GM18502 (cell line): Measurements from ENCODE around the gene TNFAIP8L1.

Source experiments
- ATAC-seq: cut with Tn5 transposase; IDR thresholded peaks from one replicate; pipeline ENCODE4 v1.9.1; 2021; ENCODE audit warnings: mild to moderate bottlenecking; ENCODE audit not compliant: unreplicated experiment, poor library complexity

Gene TNFAIP8L1

GRCh38 chr19:4645718-4646117, 6.4 kb downstream of the TNFAIP8L1 start:
- no peak for ATAC-seq

GRCh38 chr19:4647676-4648644, 8.6 kb downstream of the TNFAIP8L1 start:
- no peak for ATAC-seq

- no peak for ATAC-seq
These were observed 10.2 kb downstream of the TNFAIP8L1 start for GRCh38 chr19:4649392-4650047.

DNA sequence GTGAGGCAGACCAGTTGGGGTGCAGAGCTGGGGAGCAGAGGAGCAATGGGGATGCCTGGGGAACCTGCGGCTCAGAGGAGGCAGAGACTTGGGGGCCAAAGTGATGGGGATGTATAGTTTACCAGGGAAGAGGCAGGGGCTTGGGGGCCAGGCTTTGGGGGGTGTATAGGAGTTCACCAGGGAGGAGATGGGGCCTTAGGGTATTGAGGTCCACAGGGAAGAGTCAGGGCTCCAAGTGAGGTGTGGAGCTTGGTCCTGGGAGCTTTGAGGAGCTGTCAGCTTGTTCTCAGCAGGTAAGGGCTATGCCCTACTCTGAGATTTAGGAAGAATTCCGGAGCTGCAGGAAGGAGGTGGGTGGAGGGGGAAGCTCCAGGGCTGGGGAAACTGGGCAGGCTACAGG, 10.8 kb downstream of the TNFAIP8L1 start:
- ATAC-seq: no peak

GRCh38 chr19:4652075-4652474, 12.8 kb downstream of the TNFAIP8L1 start:
- no peak for ATAC-seq

DNA sequence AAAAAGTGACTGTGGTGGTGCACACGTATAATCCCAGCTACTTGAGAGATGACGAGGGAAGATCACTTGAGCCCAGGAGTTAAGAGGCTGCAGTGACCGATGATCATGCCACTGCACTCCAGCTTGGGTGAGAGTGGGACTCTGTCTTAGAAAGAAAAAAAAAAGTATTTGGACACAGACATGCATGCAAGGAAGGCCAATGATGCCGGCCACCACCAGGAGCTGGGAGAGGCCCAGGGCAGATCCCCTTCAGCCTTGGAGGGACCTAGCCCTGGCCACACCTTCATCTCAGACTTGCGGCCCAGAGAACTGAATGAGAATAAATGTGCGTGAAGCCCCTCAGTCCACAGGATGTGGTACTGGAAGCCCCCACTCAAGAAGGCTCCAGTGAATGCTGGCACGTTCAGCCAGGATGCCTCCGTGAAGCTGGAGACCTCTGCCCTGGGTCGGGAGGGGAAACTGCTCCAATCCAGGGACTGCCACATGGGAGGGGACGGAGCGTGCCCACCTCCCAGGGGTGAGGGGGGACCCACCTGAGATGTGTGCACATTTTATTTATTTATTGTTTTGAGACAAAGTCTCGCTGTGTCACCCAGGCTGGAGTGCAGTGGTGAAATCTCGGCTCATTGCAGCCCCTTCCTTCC, 14.6 kb downstream of the TNFAIP8L1 start:
- no peak for ATAC-seq

- no peak for ATAC-seq
These were observed 15.4 kb downstream of the TNFAIP8L1 start for GRCh38 chr19:4654437-4655361.

DNA sequence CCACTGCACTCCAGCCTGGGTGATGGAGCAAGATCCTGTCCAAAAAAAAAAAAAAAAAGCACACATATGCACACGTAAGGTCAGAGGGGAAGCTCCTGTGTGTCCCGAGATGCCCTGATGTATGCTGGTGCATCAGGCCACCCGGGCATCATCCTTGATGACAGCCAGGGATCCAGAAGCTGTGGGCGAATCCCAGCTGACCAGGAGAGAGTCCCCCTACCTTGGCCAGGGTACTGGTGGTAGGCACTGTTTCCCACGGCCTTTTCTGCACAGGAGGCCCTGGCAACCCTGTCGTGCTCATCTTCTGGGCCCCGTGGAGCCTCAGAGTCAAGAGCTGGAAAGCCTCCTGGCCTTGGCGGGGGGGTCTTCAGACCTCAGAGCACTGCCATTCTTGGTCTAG, 16.8 kb downstream of the TNFAIP8L1 start:
- ATAC-seq: no peak

DNA sequence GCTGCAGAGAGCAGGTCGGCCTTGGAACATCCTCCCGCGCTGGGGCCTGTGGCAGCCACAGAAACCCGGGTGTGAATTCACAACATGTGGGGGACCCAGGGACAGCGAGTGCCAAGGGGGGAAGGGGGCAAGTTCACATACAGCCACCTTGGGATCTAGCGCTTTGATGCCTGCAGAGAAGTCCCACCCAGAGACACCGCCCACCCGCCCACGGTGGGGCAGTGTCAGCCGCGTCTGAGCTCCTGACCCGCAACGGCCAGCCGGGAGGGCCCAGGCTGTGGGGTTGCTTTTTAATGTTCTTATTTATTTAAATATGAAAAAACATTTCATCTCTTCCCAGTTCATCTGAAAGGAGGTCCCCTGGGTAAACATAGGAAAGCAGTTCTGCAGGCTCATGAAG, 17.9 kb downstream of the TNFAIP8L1 start:
- ATAC-seq: no peak

DNA sequence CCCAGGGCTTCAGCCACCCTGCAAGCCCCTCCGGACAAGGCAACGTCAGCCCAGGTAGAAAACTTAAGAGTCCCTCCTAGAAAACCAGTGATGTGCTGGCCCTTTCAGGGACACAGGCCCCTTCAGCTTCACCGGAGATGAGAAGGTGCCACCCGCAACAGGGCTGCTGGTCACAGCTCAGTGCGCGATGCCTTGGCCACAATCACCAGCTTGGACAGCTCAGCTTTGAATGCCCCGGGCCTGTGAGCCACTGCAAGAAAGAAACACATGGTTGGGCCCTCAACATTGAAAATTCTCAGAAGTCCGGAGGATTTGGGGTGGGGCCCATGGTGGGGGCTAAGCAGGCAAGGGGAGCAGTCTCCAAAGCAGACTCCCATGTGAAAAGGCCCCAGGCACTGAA, 18.5 kb downstream of the TNFAIP8L1 start:
- ATAC-seq: no peak

GRCh38 chr19:4660181-4660791, 21.0 kb downstream of the TNFAIP8L1 start:
- ATAC-seq: no peak

DNA sequence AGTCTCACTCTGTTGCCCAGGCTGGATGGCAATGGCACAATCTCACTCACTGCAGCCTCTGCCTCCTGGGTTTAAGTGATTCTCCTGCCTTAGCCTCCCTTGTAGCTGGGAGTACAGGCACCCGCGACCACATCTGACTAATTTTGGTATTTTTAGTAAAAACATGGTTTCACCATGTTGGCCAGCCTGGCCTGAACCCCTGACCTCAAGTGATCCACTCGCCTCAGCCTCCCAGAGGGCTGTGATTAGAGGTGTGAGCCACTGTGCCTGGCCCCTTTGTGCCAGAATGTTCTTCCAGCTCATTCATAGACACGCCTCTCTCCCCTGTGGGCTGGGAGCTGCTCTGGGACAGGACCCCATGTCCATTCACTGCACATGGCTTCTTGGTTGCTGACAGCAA, 21.7 kb downstream of the TNFAIP8L1 start:
- ATAC-seq: no peak

- ATAC-seq: no peak
These were observed 22.8 kb downstream of the TNFAIP8L1 start for GRCh38 chr19:4662020-4662695.

DNA sequence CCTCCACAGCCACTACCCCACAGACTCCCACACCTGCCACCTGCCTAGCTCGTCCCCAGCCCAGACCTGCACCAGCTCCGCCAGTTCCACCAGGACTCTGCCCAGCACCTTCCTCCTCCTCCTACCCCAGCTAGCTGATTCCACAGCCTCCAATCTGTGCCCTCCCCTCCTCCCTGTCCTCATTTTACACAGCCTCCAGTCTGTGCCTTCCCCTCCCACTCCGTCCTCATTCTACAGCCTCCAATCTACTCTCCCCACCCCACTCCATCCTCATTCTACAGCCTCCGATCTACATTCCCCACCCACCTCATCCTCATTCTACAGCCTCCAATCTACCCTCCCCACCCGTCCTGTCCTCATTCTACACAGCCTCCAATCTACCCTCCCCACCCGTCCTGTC, 23.5 kb downstream of the TNFAIP8L1 start:
- no peak for ATAC-seq

- no peak for ATAC-seq
These were observed 25.3 kb downstream of the TNFAIP8L1 start for GRCh38 chr19:4664642-4665041.

GRCh38 chr19:4669723-4670480, 30.6 kb downstream of the TNFAIP8L1 start, which contains the start of gene MYDGF:
Gene MYDGF, minus strand, starts transcription at chr19:4670342. Its CDS starts 8 bp downstream, at chr19:4670334.
- peak; percentile 87 for ATAC-seq

GRCh38 chr19:4671185-4671851, 32.0 kb downstream of the TNFAIP8L1 start:
- ATAC-seq: no peak

DNA sequence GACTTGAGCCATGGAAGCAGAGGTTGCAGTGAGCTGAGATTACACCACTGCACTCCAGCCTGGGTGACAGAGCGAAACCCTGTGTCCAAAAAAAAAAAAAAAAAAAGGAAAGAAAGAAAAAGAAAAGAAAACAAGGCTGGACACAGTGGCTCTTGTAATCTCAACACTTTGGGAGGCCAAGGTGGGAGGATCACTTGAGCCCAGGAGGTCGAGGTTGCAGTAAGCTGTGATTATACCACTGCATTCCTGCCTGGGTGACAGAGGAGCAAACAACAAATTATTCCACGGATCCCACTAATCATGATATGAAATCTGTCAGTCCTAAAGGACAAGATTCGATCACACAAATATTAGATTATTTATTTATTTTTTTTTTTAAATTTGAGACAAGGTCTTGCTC, 33.9 kb downstream of the TNFAIP8L1 start:
- ATAC-seq: no peak
